A549 (cell line): ENCODE measurements around the gene MYO7A. TPM values are rescaled to one million over a fixed set of nuclear protein-coding genes. Genes with fewer than 3 reads are reported as not detected.

Experiments
- ATAC-seq, 2 experiments: fragments of 200-7000 bp in 1 of 2; fragments of >200 bp in 1 of 2; cut with Nextera tagmentation in 1 of 2; cut with Tn5 transposase in 1 of 2; 3 replicates each; pipeline versions ENCODE4 v1.8.0 to v1.9.1; 2018 to 2020; ENCODE audit warnings: mild to moderate bottlenecking in 1 of 2, moderate library complexity in 1 of 2
- CTCF ChIA-PET: fragments of 300-600 bp; sonication (Branson Sonifier 250); formaldehyde crosslinking; extraction: SDS; loops from one replicate; lab custom pipeline; 2021; ENCODE audit warnings: antibody characterized with exemption, inconsistent platforms; lab: Yijun Ruan, JAX
- POLR2A ChIA-PET: fragments of 350-600 bp; formaldehyde crosslinking; extraction: SDS; loops from one replicate; lab custom pipeline; 2021; ENCODE audit warnings: antibody characterized with exemption, inconsistent platforms; lab: Yijun Ruan, JAX
- DNase-seq, 2 experiments: peaks; one replicate each; pipeline versions ENCODE4 v3.0.0 to v3.0.0-alpha.2; 2011 to 2016; ENCODE audit warnings: low read depth in 1 of 2, low spot score in 1 of 2
- FAIRE-seq: peaks from 2 replicates; lab custom pipeline; 2011; peaks lifted over from hg19 to GRCh38; lab: Jason Lieb, UNC
- H3K27ac ChIP-seq, 2 experiments: fragments of >200 bp; sonication (Bioruptor Twin); formaldehyde crosslinking; 3 replicates each; pipeline ENCODE4 v1.5.1; 2016 to 2017
- H3K4me1 ChIP-seq: fragments of >200 bp; sonication (Bioruptor Twin); formaldehyde crosslinking; 3 replicates; pipeline ENCODE4 v1.6.1; 2016
- H3K4me2 ChIP-seq: fragments of >200 bp; sonication (Bioruptor Twin); formaldehyde crosslinking; 3 replicates; pipeline ENCODE4 v1.6.1; 2016
- H3K4me3 ChIP-seq: fragments of >200 bp; sonication (Bioruptor Twin); formaldehyde crosslinking; 3 replicates; pipeline ENCODE4 v1.5.1; 2016
- H3K9me3 ChIP-seq: fragments of >200 bp; sonication (Bioruptor Twin); formaldehyde crosslinking; 3 replicates; pipeline ENCODE4 v1.6.1; 2016
- CBX8 ChIP-seq: fragments of 200-600 bp; sonication (generic); IDR thresholded peaks from 2 replicates; pipeline ENCODE4 v1.6.1; 2016
- CEBPB ChIP-seq, 2 experiments: fragments of >200 bp in 1 of 2; sonication (Bioruptor Twin) in 1 of 2; formaldehyde crosslinking in 1 of 2; IDR thresholded peaks; 2 replicates each; pipeline ENCODE4 v1.6.1; 2012 to 2016
- E2F6 ChIP-seq: IDR thresholded peaks from 2 replicates; pipeline ENCODE4 v1.6.1; 2012; ENCODE audit warnings: low read depth, borderline replicate concordance
- EHMT2 ChIP-seq: fragments of 200-600 bp; sonication (generic); IDR thresholded peaks from 2 replicates; pipeline ENCODE4 v1.6.1; 2016; ENCODE audit warnings: antibody characterized with exemption, low read depth, mild to moderate bottlenecking, moderate library complexity
- EP300 ChIP-seq, 2 experiments: fragments of >200 bp; sonication (Bioruptor Twin); formaldehyde crosslinking; IDR thresholded peaks; 2 replicates in 1 of 2; 3 replicates in 1 of 2; pipeline ENCODE4 v1.6.1; 2016 to 2017
- ESRRA ChIP-seq: fragments of 150-350 bp; IDR thresholded peaks from 2 replicates; pipeline ENCODE4 v1.6.1; 2014; ENCODE audit warnings: mild to moderate bottlenecking, low read length, borderline replicate concordance
- FOSB ChIP-seq: fragments of 250-450 bp; sonication (Bioruptor Pico); IDR thresholded peaks from 2 replicates; pipeline ENCODE4 v1.5.0; 2020; ENCODE audit warnings: mild to moderate bottlenecking, moderate library complexity
- GATA3 ChIP-seq: IDR thresholded peaks from 2 replicates; pipeline ENCODE4 v1.6.1; 2012; ENCODE audit warnings: borderline replicate concordance
- HOXA7 ChIP-seq: fragments of 250-450 bp; sonication (Bioruptor Pico); IDR thresholded peaks from 2 replicates; pipeline ENCODE4 v1.5.0; 2020; ENCODE audit warnings: mild to moderate bottlenecking, moderate library complexity
- HOXB13 ChIP-seq: fragments of 250-450 bp; sonication (Bioruptor Pico); IDR thresholded peaks from 2 replicates; pipeline ENCODE4 v1.5.0; 2020; ENCODE audit warnings: low read depth, mild to moderate bottlenecking, moderate library complexity
- HOXB5 ChIP-seq: fragments of 250-450 bp; sonication (Bioruptor Pico); IDR thresholded peaks from 2 replicates; pipeline ENCODE4 v1.5.0; 2020; ENCODE audit warnings: mild to moderate bottlenecking, moderate library complexity
- JUN ChIP-seq, 2 experiments: fragments of >200 bp; sonication (Bioruptor Twin); formaldehyde crosslinking; IDR thresholded peaks; 2 replicates in 1 of 2; 3 replicates in 1 of 2; pipeline ENCODE4 v1.6.1; 2016 to 2017
- MAFK ChIP-seq: fragments of 450-650 bp; IDR thresholded peaks from 2 replicates; pipeline ENCODE4 v1.6.1; 2014; ENCODE audit not compliant: partially characterized antibody
- NPAS2 ChIP-seq: fragments of 250-450 bp; sonication (Bioruptor Pico); IDR thresholded peaks from 2 replicates; pipeline ENCODE4 v1.8.0; 2022; ENCODE audit warnings: mild to moderate bottlenecking, moderate library complexity, borderline replicate concordance
- RARB ChIP-seq: fragments of 250-450 bp; sonication (Bioruptor Pico); IDR thresholded peaks from 2 replicates; pipeline ENCODE4 v1.8.0; 2021; ENCODE audit warnings: mild to moderate bottlenecking, moderate library complexity
- REST ChIP-seq: fragments of 200-600 bp; sonication (generic); IDR thresholded peaks from 2 replicates; pipeline ENCODE4 v1.6.1; 2016; ENCODE audit warnings: antibody characterized with exemption, mild to moderate bottlenecking, moderate library complexity
- SMC3 ChIP-seq: fragments of >200 bp; sonication (Bioruptor Twin); formaldehyde crosslinking; IDR thresholded peaks from 3 replicates; pipeline ENCODE4 v1.6.1; 2018; ENCODE audit warnings: inconsistent platforms
- TFCP2L1 ChIP-seq: fragments of 250-450 bp; sonication (Bioruptor Pico); IDR thresholded peaks from 2 replicates; pipeline ENCODE4 v1.5.0; 2021; ENCODE audit warnings: mild to moderate bottlenecking
- ZNF302 ChIP-seq: fragments of 250-450 bp; sonication (Bioruptor Pico); IDR thresholded peaks from 2 replicates; pipeline ENCODE4 v1.9.0; 2021; ENCODE audit warnings: inconsistent platforms, mild to moderate bottlenecking, moderate library complexity
- ZSCAN20 ChIP-seq: fragments of 250-450 bp; sonication (Bioruptor Pico); IDR thresholded peaks from 2 replicates; pipeline ENCODE4 v1.8.0; 2022; ENCODE audit warnings: mild to moderate bottlenecking, moderate library complexity
- WGBS: methylation state at CpG from one replicate; pipeline ENCODE4 v1.1.6; 2017; ENCODE audit errors: missing lambda C conversion rate; 5-methylcytosine and 5-hydroxymethylcytosine counted together
- polyA plus RNA-seq, 4 experiments: library from polyadenylated mRNA; depleted of rRNA in 3 of 4; stranded (reverse); fragments of >200 nt; fragmentation: RNase III in 1 of 4; extraction: RNeasy Plus Mini Kit Qiagen cat#74134 plus additional on column Dnase treatment in 1 of 4; gene quantifications; 2 replicates in 3 of 4; 3 replicates in 1 of 4; pipeline ENCODE4 v1.2.3, GENCODE V29; 2011 to 2017

The MYO7A gene
- polyA plus RNA-seq, 2 of the 4 experiments (the other 2 are of a cell fraction) = 1.7 to 2.1 TPM

GRCh38 chr11:77179681-77180080, 51.6 kb downstream of the MYO7A start:
- no peak for ATAC-seq
- Histone ChIP-seq H3K9me3 (no peaks in the 10 kb centered on the region), H3K4me3 (no peak overlapping the region), H3K4me1 (no peaks in the 10 kb centered on the region), H3K4me2 (no peak overlapping the region), H3K27ac (no peak overlapping the region)
- ChIA-PET CTCF (interaction anchor here (1.1 to 8.6 kb wide), 6 partner anchors 9 to 445 kb away, joined by 3 to 90 read pairs (median 4); partner anchors contain the start of gene MYO7A), POLR2A (no interaction called here)
- WGBS = 87% methylated on average over 15 of the region's 19 CpGs
- TF ChIP-seq ZNF302 (CRISPR knock-in tag) (no peak), CBX8 (no peak), EP300 (IDR thresholded peaks at IDR 0.05) (no peak), HOXB5 (CRISPR knock-in tag) (no peak), HOXB13 (CRISPR knock-in tag) (no peak), SMC3 (no peak), ZSCAN20 (CRISPR knock-in tag) (no peak), HOXA7 (CRISPR knock-in tag) (no peak)
- DNase-seq = no peak
- no peak for FAIRE-seq

GRCh38 chr11:77180346-77180745, 52.3 kb downstream of the MYO7A start:
- TF ChIP-seq ESRRA (no peak), HOXB5 (CRISPR knock-in tag) (no peak), MAFK (no peak), EHMT2 (no peak), FOSB (CRISPR knock-in tag) (no peak), CEBPB (IDR thresholded peaks at IDR 0.05) (no peak), E2F6 (no peak), TFCP2L1 (no peak), SMC3 (no peak), RARB (CRISPR knock-in tag) (no peak), JUN (IDR thresholded peaks at IDR 0.05) (no peak), GATA3 (no peak)
- no peak for FAIRE-seq
- no peak for ATAC-seq
- Histone ChIP-seq H3K9me3 (no peaks in the 10 kb centered on the region), H3K4me1 (no peaks in the 10 kb centered on the region), H3K27ac (no peak overlapping the region), H3K4me2 (no peak overlapping the region), H3K4me3 (no peak overlapping the region)
- ChIA-PET POLR2A (no interaction called here), CTCF (interaction anchor here (0.9 to 8.6 kb wide), 5 partner anchors 8 to 446 kb away, joined by 3 to 90 read pairs (median 3); partner anchors contain the start of gene MYO7A)
- no peak for DNase-seq
- WGBS = 73% methylated on average over 11 of the region's 11 CpGs

- H3K4me1 ChIP-seq = no peaks in the 10 kb centered on the region
- DNase-seq (no peak), ATAC-seq (no peak), FAIRE-seq (no peak)
- H3K4me3 ChIP-seq = no peak overlapping the region
- no peak overlapping the region for H3K27ac ChIP-seq
- CTCF ChIA-PET = interaction anchor here (0.6 to 3.7 kb wide), 5 partner anchors 14 to 438 kb away, joined by 3 to 22 read pairs (median 3); partner anchors contain the start of gene MYO7A
- H3K4me2 ChIP-seq = no peak overlapping the region
- WGBS = 73% methylated on average over 11 of the region's 11 CpGs
- H3K9me3 ChIP-seq = no peaks in the 10 kb centered on the region
- no peak for TF ChIP-seq REST
- no peak for TF ChIP-seq NPAS2 (CRISPR knock-in tag)
- POLR2A ChIA-PET = no interaction called here
These were observed 53.2 kb downstream of the MYO7A start for GRCh38 chr11:77181226-77181625.
